GM12878 (cell line): ENCODE results near the gene ANKRD42.

Source experiments
- BRCA1 ChIP-seq: IDR thresholded peaks from 2 replicates; pipeline ENCODE4 v1.6.1; 2011; ENCODE audit warnings: low read depth, low read length, improper control_type of control experiment
- EZH2 ChIP-seq: IDR thresholded peaks from 2 replicates; pipeline ENCODE4 v1.6.1; 2012; ENCODE audit warnings: low read depth, mild to moderate bottlenecking, control low read depth, inconsistent platforms, low read length, borderline replicate concordance; ENCODE audit not compliant: control insufficient read depth
- GATAD2B ChIP-seq: fragments of 450-650 bp; conservative IDR thresholded peaks from 2 replicates; pipeline ENCODE4 v1.6.1; 2017; ENCODE audit warnings: low read depth, mild to moderate bottlenecking, moderate library complexity
- KAT2A ChIP-seq: conservative IDR thresholded peaks from 2 replicates; pipeline ENCODE4 v1.6.1; 2011; ENCODE audit warnings: low read depth, low read length; ENCODE audit not compliant: control insufficient read depth
- POLR2A ChIP-seq: IDR thresholded peaks from 2 replicates; pipeline ENCODE4 v1.6.1; 2011; ENCODE audit warnings: low read depth, mild to moderate bottlenecking, low read length
- POLR2AphosphoS5 ChIP-seq: IDR thresholded peaks from 2 replicates; pipeline ENCODE4 v1.6.1; 2011; ENCODE audit warnings: mild to moderate bottlenecking, low read length, inconsistent platforms
- RFX5 ChIP-seq: IDR thresholded peaks from 2 replicates; pipeline ENCODE4 v1.6.1; 2011; ENCODE audit warnings: low read depth, low read length, improper control_type of control experiment
- SREBF1 ChIP-seq: IDR thresholded peaks from 2 replicates; pipeline ENCODE4 v1.6.1; 2012; ENCODE audit warnings: mild to moderate bottlenecking, low read length
- TF ChIP-seq, protein P1 (sequence below): fragments of 450-650 bp; IDR thresholded peaks from 2 replicates; pipeline ENCODE4 v1.6.1; 2017; ENCODE audit warnings: mild to moderate bottlenecking, moderate library complexity
- TF ChIP-seq, protein P2 (sequence below), 3 experiments: IDR thresholded peaks in 2 of 3; conservative IDR thresholded peaks in 1 of 3; 2 replicates each; pipeline ENCODE4 v1.5.1; 2011; ENCODE audit warnings: low read depth in 3 of 3, low read length in 3 of 3, mild to moderate bottlenecking in 3 of 3, control low read depth in 2 of 3, moderate library complexity in 2 of 3, inconsistent platforms in 1 of 3, mixed read lengths in 1 of 3; ENCODE audit not compliant: control insufficient read depth in 2 of 3, insufficient read depth in 1 of 3; ENCODE audit errors: extremely low read depth in 1 of 3
- TF ChIP-seq, protein P3 (sequence below): IDR thresholded peaks from 2 replicates; pipeline ENCODE4 v1.6.1; 2012; ENCODE audit warnings: low read length, inconsistent platforms
- TF ChIP-seq, protein P4 (sequence below): IDR thresholded peaks from 2 replicates; pipeline ENCODE4 v1.6.1; 2011; ENCODE audit warnings: borderline replicate concordance, low read depth, mild to moderate bottlenecking, moderate library complexity, low read length; ENCODE audit not compliant: insufficient read depth, poor library complexity, severe bottlenecking

DNA sequence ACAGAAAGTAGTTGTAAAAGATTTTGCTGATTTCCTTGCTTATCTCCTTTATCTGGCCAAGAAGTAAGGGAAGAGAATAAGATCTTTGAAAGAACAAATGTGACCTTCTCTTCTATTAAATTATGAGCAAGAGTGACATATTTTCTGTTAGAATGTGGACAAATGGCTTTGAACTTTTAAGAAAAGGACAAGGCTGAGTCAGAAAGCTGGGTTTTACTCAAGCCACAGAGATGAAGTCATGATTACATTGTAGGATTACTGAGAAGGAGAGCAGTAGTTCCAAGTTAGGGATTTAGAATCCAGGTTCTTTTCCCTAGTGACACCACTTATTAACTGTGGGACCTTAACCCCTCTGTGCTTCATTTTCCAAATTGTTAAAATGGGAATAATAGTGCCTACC lies 79.1 kb downstream of the ANKRD42 start:
- no peak for TF ChIP-seq RFX5
- TF ChIP-seq, protein P1, sequence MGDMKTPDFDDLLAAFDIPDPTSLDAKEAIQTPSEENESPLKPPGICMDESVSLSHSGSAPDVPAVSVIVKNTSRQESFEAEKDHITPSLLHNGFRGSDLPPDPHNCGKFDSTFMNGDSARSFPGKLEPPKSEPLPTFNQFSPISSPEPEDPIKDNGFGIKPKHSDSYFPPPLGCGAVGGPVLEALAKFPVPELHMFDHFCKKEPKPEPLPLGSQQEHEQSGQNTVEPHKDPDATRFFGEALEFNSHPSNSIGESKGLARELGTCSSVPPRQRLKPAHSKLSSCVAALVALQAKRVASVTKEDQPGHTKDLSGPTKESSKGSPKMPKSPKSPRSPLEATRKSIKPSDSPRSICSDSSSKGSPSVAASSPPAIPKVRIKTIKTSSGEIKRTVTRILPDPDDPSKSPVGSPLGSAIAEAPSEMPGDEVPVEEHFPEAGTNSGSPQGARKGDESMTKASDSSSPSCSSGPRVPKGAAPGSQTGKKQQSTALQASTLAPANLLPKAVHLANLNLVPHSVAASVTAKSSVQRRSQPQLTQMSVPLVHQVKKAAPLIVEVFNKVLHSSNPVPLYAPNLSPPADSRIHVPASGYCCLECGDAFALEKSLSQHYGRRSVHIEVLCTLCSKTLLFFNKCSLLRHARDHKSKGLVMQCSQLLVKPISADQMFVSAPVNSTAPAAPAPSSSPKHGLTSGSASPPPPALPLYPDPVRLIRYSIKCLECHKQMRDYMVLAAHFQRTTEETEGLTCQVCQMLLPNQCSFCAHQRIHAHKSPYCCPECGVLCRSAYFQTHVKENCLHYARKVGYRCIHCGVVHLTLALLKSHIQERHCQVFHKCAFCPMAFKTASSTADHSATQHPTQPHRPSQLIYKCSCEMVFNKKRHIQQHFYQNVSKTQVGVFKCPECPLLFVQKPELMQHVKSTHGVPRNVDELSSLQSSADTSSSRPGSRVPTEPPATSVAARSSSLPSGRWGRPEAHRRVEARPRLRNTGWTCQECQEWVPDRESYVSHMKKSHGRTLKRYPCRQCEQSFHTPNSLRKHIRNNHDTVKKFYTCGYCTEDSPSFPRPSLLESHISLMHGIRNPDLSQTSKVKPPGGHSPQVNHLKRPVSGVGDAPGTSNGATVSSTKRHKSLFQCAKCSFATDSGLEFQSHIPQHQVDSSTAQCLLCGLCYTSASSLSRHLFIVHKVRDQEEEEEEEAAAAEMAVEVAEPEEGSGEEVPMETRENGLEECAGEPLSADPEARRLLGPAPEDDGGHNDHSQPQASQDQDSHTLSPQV = no peak
- no peak for TF ChIP-seq POLR2AphosphoS5
- no peak for TF ChIP-seq GATAD2B
- TF ChIP-seq, protein P2, sequence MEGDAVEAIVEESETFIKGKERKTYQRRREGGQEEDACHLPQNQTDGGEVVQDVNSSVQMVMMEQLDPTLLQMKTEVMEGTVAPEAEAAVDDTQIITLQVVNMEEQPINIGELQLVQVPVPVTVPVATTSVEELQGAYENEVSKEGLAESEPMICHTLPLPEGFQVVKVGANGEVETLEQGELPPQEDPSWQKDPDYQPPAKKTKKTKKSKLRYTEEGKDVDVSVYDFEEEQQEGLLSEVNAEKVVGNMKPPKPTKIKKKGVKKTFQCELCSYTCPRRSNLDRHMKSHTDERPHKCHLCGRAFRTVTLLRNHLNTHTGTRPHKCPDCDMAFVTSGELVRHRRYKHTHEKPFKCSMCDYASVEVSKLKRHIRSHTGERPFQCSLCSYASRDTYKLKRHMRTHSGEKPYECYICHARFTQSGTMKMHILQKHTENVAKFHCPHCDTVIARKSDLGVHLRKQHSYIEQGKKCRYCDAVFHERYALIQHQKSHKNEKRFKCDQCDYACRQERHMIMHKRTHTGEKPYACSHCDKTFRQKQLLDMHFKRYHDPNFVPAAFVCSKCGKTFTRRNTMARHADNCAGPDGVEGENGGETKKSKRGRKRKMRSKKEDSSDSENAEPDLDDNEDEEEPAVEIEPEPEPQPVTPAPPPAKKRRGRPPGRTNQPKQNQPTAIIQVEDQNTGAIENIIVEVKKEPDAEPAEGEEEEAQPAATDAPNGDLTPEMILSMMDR (IDR thresholded peaks at IDR 0.05 in 2 of 3, conservative IDR thresholded peaks at IDR 0.05 in 1 of 3; ENCODE audit: control insufficient read depth in 2 of 3, extremely low read depth in 1 of 3, insufficient read depth in 1 of 3, low read depth in 3 of 3, low read length in 3 of 3) = no peak
- no peak for TF ChIP-seq POLR2A
- TF ChIP-seq, protein P3, sequence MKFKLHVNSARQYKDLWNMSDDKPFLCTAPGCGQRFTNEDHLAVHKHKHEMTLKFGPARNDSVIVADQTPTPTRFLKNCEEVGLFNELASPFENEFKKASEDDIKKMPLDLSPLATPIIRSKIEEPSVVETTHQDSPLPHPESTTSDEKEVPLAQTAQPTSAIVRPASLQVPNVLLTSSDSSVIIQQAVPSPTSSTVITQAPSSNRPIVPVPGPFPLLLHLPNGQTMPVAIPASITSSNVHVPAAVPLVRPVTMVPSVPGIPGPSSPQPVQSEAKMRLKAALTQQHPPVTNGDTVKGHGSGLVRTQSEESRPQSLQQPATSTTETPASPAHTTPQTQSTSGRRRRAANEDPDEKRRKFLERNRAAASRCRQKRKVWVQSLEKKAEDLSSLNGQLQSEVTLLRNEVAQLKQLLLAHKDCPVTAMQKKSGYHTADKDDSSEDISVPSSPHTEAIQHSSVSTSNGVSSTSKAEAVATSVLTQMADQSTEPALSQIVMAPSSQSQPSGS = no peak
- TF ChIP-seq EZH2 = no peak
- no peak for TF ChIP-seq SREBF1
- no peak for TF ChIP-seq KAT2A
- no peak for TF ChIP-seq BRCA1
- TF ChIP-seq, protein P4, sequence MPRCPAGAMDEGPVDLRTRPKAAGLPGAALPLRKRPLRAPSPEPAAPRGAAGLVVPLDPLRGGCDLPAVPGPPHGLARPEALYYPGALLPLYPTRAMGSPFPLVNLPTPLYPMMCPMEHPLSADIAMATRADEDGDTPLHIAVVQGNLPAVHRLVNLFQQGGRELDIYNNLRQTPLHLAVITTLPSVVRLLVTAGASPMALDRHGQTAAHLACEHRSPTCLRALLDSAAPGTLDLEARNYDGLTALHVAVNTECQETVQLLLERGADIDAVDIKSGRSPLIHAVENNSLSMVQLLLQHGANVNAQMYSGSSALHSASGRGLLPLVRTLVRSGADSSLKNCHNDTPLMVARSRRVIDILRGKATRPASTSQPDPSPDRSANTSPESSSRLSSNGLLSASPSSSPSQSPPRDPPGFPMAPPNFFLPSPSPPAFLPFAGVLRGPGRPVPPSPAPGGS = no peak
